22Rv1 (cell line): Measurements from ENCODE around the gene INPP1.
A peak's percentile ranks its signal among the peaks of the same experiment; 100 is the strongest.

Experiments
- H3K27ac ChIP-seq: fragments of 450-650 bp; 2 replicates; pipeline ENCODE4 v1.5.1; 2017
- CTCF ChIP-seq: fragments of 450-650 bp; IDR thresholded peaks from 2 replicates; pipeline ENCODE4 v1.5.1; 2017; ENCODE audit warnings: mild to moderate bottlenecking
- ZFX ChIP-seq: fragments of 450-650 bp; IDR thresholded peaks from 2 replicates; pipeline ENCODE4 v1.6.1; 2017; ENCODE audit warnings: antibody characterized with exemption, borderline replicate concordance

INPP1 gene

GRCh38 chr2:190410166-190410565 is 66.8 kb downstream of the INPP1 start:
- TF ChIP-seq CTCF (no peak), ZFX (no peak)
- no peak overlapping the region for H3K27ac ChIP-seq

GRCh38 chr2:190412966-190413365 is 69.6 kb downstream of the INPP1 start:
- TF ChIP-seq CTCF, result no peak
- TF ChIP-seq ZFX, result no peak
- no peak overlapping the region for H3K27ac ChIP-seq

DNA sequence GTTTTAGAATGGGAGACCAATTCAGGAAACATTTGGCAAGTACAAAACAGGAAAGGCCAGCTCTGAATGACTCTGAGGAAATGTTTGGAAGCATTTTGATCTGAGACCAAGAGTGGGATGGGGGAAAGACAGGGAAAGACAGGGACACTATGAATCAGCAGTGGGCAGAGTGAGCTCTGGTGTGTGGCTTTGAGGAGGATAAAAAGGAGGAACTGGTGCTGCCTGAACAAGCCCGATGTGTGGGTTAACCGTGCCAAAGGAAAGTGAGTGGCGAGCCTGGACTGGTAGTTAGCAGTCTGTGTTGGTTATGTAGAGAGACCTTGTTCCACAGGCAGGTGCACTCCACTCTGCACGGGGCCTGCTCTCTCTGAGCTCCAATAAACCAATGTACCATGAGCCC is 70.0 kb downstream of the INPP1 start:
- no peak overlapping the region for H3K27ac ChIP-seq
- TF ChIP-seq ZFX (no peak), CTCF (no peak)

DNA sequence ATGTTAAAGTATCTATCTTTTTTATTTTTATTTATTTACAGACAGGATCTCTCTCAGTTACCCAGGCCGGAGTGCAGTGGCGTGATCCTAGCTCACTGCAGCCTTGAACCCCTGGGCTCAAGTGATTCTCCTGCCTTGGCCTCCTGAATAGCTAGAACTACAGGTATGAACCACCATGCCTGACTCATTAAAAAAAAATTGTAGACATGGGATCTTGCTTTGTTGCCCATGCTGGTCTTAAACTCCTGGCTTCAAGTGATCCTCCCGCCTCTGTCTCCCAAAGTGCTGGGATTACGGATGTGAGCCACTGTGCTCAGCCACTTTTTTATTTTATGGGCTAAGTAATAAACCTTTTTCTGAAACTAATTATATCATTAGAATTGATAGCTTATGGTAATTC is 71.9 kb downstream of the INPP1 start:
- no peak overlapping the region for H3K27ac ChIP-seq
- TF ChIP-seq CTCF (no peak), ZFX (no peak)

DNA sequence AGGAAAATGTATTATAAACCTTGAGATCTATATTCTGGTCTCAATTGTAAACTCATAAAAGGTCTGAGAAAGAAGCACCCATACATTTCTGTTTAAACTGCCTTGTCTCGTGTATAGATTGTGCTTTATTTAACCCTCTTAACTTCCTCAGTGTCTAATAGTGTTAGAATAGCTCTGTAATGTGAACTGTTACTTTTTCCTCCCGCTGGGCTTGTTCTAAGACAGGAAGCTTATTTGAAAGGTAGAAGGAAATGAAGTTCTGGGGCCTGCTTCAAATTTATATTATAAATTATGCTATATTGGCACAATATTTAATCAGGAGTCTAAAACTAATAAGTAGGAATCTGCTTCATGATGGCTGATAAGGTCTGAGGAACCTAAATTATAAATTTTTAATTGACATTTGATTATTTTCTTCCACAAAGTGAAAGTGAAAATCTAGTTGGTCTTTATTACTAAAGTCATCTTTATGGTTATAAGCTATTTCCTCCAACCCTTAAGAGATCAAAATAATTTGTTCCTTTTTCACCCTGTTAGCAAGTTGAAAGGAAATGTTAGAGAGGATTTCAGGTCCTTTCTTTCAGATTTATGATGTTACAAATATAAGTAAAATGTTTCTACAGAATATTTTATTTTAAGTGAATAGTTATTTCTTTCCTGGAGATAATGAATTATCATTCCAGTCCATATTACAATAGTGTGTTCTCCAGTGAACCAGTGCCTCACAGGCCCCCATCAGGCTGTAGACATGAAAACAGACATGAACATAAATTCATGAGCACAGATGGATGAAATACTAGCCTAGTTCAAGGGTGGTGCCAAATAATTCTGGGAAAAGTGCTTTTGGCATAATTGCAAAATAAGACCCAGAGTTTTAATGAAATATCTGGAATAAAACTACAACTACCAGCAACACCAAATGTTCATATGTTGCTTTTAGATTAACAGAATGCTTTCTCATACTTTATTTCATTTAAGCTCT is 72.7 kb downstream of the INPP1 start:
- TF ChIP-seq CTCF (no peak), ZFX (no peak)
- H3K27ac ChIP-seq, result no peak overlapping the region

- H3K27ac ChIP-seq, result 0 out of 2 replicates have a peak overlapping the region, but pooled peaks have one; percentile 6
- TF ChIP-seq CTCF, result no peak
- no peak for TF ChIP-seq ZFX
Observed at GRCh38 chr2:190417045-190417842, 73.9 kb downstream of the INPP1 start.
